ENCODE results near the gene ICA1. TPM values are rescaled to one million over a fixed set of nuclear protein-coding genes. Genes with fewer than 3 reads are reported as not detected.

Gene ICA1
- total RNA-seq, 1 donor from 2014 or later: 48.8 TPM

DNA sequence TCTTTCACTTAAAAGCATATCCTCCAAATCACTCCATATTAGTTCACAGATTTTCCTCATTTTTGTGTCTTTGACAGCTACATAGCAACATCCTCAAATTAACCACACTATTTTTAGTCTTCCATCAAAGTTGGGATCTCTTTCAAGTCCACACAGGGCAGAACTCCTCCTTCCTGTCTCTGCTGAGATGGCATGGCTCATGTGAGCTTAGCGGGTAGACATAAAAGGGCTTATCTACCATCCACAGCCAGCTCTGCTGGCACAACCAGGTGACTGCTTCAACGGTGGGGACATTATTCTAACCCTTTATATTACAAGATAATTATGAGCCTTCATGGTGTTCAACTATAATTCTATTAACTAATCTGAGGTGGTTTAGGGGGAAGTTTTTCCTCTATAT, 35.5 kb downstream of the ICA1 start:
- H3K27me3 Mint-ChIP-seq: no peaks in the 10 kb centered on the region
- no peaks in the 10 kb centered on the region for H3K4me1 Mint-ChIP-seq (ENCODE audit: low read depth)
- DNase-seq (ENCODE audit: low spot score, unreplicated experiment): no peak
- peaks cover 6% of the 10 kb centered on the region for H3K36me3 Mint-ChIP-seq (ENCODE audit: insufficient read depth)
- no peak overlapping the region for H3K4me3 Mint-ChIP-seq (ENCODE audit: low read depth)
- TF ChIP-seq, protein P1, sequence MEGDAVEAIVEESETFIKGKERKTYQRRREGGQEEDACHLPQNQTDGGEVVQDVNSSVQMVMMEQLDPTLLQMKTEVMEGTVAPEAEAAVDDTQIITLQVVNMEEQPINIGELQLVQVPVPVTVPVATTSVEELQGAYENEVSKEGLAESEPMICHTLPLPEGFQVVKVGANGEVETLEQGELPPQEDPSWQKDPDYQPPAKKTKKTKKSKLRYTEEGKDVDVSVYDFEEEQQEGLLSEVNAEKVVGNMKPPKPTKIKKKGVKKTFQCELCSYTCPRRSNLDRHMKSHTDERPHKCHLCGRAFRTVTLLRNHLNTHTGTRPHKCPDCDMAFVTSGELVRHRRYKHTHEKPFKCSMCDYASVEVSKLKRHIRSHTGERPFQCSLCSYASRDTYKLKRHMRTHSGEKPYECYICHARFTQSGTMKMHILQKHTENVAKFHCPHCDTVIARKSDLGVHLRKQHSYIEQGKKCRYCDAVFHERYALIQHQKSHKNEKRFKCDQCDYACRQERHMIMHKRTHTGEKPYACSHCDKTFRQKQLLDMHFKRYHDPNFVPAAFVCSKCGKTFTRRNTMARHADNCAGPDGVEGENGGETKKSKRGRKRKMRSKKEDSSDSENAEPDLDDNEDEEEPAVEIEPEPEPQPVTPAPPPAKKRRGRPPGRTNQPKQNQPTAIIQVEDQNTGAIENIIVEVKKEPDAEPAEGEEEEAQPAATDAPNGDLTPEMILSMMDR (IDR thresholded peaks at IDR 0.05; ENCODE audit: unreplicated experiment): no peak
- no peaks in the 10 kb centered on the region for H3K9me3 Mint-ChIP-seq (ENCODE audit: low read depth)
- no peak overlapping the region for H3K27ac Mint-ChIP-seq

DNA sequence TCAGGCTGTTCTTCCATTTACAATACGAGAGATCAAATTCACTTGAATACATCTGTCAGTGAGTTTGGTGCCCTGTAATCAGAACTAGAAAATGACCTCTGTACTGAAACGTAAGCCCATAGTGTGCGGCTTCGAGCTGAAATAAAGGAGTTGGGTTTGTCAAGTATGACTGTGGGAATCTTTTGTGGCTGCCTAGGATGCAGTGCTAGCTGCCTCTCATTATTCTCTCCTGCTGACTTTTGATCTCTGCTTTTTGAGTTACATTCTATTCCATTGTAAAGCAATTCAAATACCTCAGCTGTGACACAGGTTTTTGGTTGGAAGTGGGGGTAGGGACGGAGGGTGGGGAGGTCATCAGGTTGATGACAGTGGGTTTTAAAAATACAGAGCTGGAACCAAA, 40.4 kb downstream of the ICA1 start:
- H3K4me3 Mint-ChIP-seq (ENCODE audit: low read depth): no peak overlapping the region

DNA sequence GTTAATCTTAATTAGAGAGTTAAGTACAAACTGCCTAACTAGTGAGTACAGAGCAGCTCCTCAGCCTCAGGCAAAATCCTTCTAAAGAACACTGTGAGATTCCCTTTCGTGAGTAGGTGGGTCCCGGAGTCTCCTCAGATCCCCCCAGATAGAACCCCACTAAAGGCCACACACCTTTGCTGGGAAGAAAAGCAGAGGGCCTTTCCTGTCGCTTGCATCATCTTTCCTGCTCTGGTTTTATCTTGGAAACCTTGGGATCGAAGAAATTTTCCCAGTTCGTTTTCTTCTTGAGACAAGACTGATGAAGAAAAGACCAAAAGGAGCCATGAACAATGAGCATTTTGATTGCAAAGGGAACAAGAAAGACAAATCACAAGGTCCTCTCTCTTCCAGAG, 40.9 kb downstream of the ICA1 start:
- Mint-ChIP-seq H3K4me3 (ENCODE audit: low read depth) (no peak overlapping the region), H3K27ac (no peak overlapping the region), H3K9me3 (ENCODE audit: low read depth) (no peaks in the 10 kb centered on the region), H3K36me3 (ENCODE audit: insufficient read depth) (no peaks in the 10 kb centered on the region), H3K27me3 (no peaks in the 10 kb centered on the region), H3K4me1 (ENCODE audit: low read depth) (peaks cover 2% of the 10 kb centered on the region)
- no peak for DNase-seq (ENCODE audit: low spot score, unreplicated experiment)
- TF ChIP-seq, protein P1 (IDR thresholded peaks at IDR 0.05; ENCODE audit: unreplicated experiment): no peak

More for the DNA sequence above, 40.4 kb downstream of the ICA1 start:
- no peak for DNase-seq (ENCODE audit: low spot score, unreplicated experiment)
- H3K4me1 Mint-ChIP-seq (ENCODE audit: low read depth): peaks cover 2% of the 10 kb centered on the region
- H3K27ac Mint-ChIP-seq: no peak overlapping the region
- TF ChIP-seq, protein P1 (IDR thresholded peaks at IDR 0.05; ENCODE audit: unreplicated experiment): no peak
- peaks cover 1% of the 10 kb centered on the region for H3K36me3 Mint-ChIP-seq (ENCODE audit: insufficient read depth)
- H3K9me3 Mint-ChIP-seq (ENCODE audit: low read depth): no peaks in the 10 kb centered on the region
- H3K27me3 Mint-ChIP-seq: no peaks in the 10 kb centered on the region

DNA sequence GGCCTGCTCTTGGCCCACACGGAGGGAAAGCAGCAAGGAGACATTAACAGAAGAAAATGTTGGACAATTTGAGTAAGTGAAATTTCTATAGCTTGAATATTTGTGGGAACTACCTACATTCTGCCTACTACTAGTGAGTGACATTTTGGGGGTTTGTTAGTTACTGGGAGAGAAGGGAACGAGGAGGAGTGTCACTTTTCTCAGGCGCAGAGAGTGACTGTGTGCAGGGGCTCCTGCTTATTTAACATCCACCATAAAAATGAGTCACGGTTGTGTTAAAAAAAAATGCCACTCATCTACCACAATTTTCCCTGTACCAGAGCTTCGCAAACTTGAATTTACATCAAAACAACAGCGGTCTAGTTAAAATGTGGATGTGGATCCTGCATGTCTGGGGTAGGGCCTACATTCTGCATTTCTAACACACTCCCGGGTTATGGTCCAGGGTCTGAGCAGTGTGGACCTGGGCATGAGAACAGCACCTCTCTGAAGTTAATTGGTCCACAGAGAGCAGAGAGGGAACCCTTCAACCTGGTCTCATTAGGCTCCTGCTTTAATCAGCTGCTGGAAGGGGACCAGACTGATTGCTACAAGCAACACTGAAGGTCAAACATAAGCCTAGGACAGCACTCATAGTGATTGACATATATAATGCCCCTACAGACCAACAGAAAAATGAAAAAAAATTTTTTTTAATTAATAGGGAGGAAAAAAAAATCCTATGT, 41.4 kb downstream of the ICA1 start:
- DNase-seq (ENCODE audit: low spot score, unreplicated experiment): no peak
- peaks cover 2% of the 10 kb centered on the region for H3K4me1 Mint-ChIP-seq (ENCODE audit: low read depth)
- TF ChIP-seq, protein P1 (IDR thresholded peaks at IDR 0.05; ENCODE audit: unreplicated experiment): no peak
- no peaks in the 10 kb centered on the region for H3K36me3 Mint-ChIP-seq (ENCODE audit: insufficient read depth)
- H3K4me3 Mint-ChIP-seq (ENCODE audit: low read depth): no peak overlapping the region
- H3K9me3 Mint-ChIP-seq (ENCODE audit: low read depth): no peaks in the 10 kb centered on the region
- H3K27ac Mint-ChIP-seq: no peak overlapping the region
- no peaks in the 10 kb centered on the region for H3K27me3 Mint-ChIP-seq

DNA sequence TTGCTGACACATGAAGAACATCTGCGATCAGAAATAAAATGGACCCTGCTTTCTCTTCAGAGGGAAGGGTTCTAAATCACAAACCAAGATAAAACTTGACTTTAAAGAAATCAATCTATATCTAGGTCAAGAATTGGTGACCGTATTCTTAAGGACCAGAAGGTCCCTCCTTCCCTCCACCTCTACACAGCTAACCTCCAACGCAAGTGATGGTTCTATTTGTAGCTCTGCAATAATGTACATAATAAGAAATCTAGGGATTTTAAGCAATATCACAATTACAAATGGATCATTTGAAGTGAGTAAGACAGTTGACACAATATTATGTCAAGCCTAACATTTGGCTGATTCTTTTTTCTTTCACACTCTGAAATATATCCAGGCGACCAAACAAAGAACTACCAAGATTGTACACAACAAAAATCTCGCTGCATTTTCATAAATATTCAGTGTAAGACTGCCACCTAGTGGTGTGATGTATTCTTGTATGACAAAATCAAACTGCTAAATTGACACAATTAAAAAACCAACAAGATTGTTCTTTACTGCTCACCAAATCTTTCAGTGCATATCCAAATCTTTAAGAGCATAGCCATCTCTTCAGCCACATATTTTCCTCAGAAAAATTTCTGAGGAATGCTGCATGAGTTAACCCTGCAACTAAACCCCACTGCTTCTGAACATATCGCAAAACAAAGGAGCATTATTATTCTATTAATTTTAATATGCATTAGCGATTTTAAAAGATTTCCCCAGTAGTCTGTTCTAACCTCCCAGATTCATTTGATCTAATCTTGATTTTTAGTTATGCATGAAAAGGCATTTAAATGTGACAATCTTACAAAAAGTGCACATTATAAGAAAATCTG, 44.5 kb downstream of the ICA1 start:
- Mint-ChIP-seq H3K4me3 (ENCODE audit: low read depth) (no peak overlapping the region), H3K4me1 (ENCODE audit: low read depth) (peaks cover 25% of the 10 kb centered on the region), H3K27ac (no peak overlapping the region)

More for the DNA sequence above, 44.5 kb downstream of the ICA1 start:
- no peak for DNase-seq (ENCODE audit: low spot score, unreplicated experiment)
- H3K36me3 Mint-ChIP-seq (ENCODE audit: insufficient read depth): no peaks in the 10 kb centered on the region
- no peaks in the 10 kb centered on the region for H3K27me3 Mint-ChIP-seq
- TF ChIP-seq, protein P1 (IDR thresholded peaks at IDR 0.05; ENCODE audit: unreplicated experiment): peak; percentile 76
- no peaks in the 10 kb centered on the region for H3K9me3 Mint-ChIP-seq (ENCODE audit: low read depth)
